HFFc6 (cell line): ENCODE data around the gene CD40LG. TPM values are rescaled to one million over a fixed set of nuclear protein-coding genes. Genes with fewer than 3 reads are reported as not detected.

Experiments
- DNase-seq: peaks from one replicate; pipeline ENCODE4 v3.0.0-alpha.2; 2018
- H3K27ac Mint-ChIP-seq: 2 replicates; pipeline ENCODE4 v1.8.0; 2020; ENCODE audit warnings: mild to moderate bottlenecking, mixed read lengths
- H3K27me3 Mint-ChIP-seq: 2 replicates; pipeline ENCODE4 v1.8.0; 2021; ENCODE audit warnings: mild to moderate bottlenecking, moderate library complexity, mixed read lengths; ENCODE audit not compliant: insufficient read depth
- H3K36me3 Mint-ChIP-seq: 2 replicates; pipeline ENCODE4 v1.8.0; 2021; ENCODE audit warnings: low read depth, mixed read lengths
- H3K4me1 Mint-ChIP-seq: 2 replicates; pipeline ENCODE4 v1.8.0; 2020; ENCODE audit warnings: low read depth, mixed read lengths
- H3K4me3 Mint-ChIP-seq: 2 replicates; pipeline ENCODE4 v1.8.0; 2020; ENCODE audit warnings: mild to moderate bottlenecking, moderate library complexity, mixed read lengths
- H3K9me3 Mint-ChIP-seq: 2 replicates; pipeline ENCODE4 v1.8.0; 2020; ENCODE audit warnings: mild to moderate bottlenecking, mixed read lengths
- total RNA-seq, 6 experiments: library from RNA; stranded (reverse); fragmentation: NEBNext Ultra II Directional; extraction: Animal tissue kit (Norgen Biotek cat#: 25700); gene quantifications; 2 replicates in 1 of 6; 3 replicates in 5 of 6; pipeline ENCODE4 v1.2.3, GENCODE V29; 2021
- TF ChIP-seq, protein P1 (sequence below): fragments of 200-600 bp; sonication (generic); IDR thresholded peaks from 2 replicates; pipeline ENCODE4 v1.5.0; 2021; ENCODE audit warnings: antibody characterized with exemption, mild to moderate bottlenecking

The CD40LG gene
- total RNA-seq, 6 experiments from 2014 or later, result not detected

- no peaks in the 10 kb centered on the region for H3K4me1 Mint-ChIP-seq
Observed at GRCh38 chrX:136646602-136647239, 1.2 kb upstream of the CD40LG start.

DNA sequence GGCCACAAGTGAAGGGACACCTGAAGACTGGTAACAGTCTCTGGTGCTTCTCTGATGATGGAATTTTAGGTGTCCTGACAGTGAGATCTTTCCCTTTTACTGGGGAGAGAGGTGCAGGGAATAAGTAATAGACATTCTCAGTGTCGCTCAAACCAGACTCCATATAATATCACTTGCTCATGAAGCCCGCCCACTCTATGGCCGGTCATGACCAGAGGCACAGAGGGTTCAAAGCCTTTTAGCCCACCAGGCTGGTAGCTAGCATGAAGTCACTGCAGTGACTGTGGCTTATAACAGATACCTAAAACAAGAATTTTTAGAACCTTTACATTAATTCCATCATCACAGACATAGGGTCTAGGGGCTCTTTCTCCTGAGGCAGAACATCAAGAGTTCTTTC is 2.9 kb downstream of the CD40LG start:
- H3K36me3 Mint-ChIP-seq, result no peaks in the 10 kb centered on the region
- H3K27me3 Mint-ChIP-seq, result peaks cover 2% of the 10 kb centered on the region
- TF ChIP-seq, protein P1, sequence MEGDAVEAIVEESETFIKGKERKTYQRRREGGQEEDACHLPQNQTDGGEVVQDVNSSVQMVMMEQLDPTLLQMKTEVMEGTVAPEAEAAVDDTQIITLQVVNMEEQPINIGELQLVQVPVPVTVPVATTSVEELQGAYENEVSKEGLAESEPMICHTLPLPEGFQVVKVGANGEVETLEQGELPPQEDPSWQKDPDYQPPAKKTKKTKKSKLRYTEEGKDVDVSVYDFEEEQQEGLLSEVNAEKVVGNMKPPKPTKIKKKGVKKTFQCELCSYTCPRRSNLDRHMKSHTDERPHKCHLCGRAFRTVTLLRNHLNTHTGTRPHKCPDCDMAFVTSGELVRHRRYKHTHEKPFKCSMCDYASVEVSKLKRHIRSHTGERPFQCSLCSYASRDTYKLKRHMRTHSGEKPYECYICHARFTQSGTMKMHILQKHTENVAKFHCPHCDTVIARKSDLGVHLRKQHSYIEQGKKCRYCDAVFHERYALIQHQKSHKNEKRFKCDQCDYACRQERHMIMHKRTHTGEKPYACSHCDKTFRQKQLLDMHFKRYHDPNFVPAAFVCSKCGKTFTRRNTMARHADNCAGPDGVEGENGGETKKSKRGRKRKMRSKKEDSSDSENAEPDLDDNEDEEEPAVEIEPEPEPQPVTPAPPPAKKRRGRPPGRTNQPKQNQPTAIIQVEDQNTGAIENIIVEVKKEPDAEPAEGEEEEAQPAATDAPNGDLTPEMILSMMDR, result no peak
- H3K9me3 Mint-ChIP-seq, result no peaks in the 10 kb centered on the region
- no peak overlapping the region for H3K27ac Mint-ChIP-seq
- H3K4me1 Mint-ChIP-seq, result no peaks in the 10 kb centered on the region
- no peak for DNase-seq
- no peak overlapping the region for H3K4me3 Mint-ChIP-seq

More at GRCh38 chrX:136646602-136647239, 1.2 kb upstream of the CD40LG start:
- TF ChIP-seq, protein P1, result no peak
- Mint-ChIP-seq H3K27ac (no peak overlapping the region), H3K4me3 (no peak overlapping the region), H3K36me3 (no peaks in the 10 kb centered on the region), H3K27me3 (peaks cover 10% of the 10 kb centered on the region), H3K9me3 (no peaks in the 10 kb centered on the region)
- DNase-seq, result no peak

DNA sequence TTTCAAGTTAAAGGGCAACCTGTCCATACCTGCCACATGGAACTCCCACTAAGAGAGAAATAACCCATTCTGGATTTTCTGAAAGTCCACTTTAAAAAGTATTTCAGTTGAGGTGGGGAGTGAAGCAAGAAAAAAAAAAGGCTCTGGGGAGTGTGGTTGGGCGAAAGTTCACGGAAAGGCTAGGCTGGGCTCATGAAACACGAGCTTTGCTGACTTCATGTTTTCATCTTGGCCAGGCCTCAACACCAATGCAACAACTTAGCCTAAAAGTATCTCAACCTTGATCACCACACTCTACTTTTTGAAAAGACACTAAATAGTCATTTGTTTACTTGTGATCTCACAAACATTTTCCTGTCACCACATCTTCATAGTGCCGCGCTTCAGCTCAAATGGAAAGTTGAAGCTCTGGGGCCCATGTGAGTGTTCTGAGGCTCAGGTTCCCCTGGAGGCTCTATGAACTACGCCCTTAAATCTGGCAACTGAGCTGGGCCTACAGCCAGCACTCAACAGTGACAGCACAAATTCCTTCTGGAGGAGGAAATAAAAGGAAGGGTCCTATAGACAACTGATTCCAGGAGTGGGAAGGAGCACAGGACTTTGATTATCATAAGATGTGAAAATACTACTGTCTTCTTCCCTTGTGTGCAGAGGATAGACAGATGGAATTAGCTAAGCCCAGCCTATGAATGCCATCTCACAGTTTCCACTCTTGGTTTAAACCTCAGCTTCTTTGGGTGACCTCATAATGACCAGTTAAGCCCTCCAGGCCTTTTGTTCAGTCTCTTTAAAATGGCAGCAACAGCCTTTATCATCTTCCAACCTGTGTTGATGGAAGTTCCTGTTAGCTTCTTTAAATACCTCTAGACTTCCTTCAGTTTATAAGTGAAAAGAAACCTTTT is 5.1 kb downstream of the CD40LG start:
- no peaks in the 10 kb centered on the region for H3K4me1 Mint-ChIP-seq
- H3K27ac Mint-ChIP-seq, result no peak overlapping the region
- TF ChIP-seq, protein P1, result no peak
- no peaks in the 10 kb centered on the region for H3K36me3 Mint-ChIP-seq
- no peak overlapping the region for H3K4me3 Mint-ChIP-seq
- H3K27me3 Mint-ChIP-seq, result peaks cover 2% of the 10 kb centered on the region
- DNase-seq, result no peak
- no peaks in the 10 kb centered on the region for H3K9me3 Mint-ChIP-seq

DNA sequence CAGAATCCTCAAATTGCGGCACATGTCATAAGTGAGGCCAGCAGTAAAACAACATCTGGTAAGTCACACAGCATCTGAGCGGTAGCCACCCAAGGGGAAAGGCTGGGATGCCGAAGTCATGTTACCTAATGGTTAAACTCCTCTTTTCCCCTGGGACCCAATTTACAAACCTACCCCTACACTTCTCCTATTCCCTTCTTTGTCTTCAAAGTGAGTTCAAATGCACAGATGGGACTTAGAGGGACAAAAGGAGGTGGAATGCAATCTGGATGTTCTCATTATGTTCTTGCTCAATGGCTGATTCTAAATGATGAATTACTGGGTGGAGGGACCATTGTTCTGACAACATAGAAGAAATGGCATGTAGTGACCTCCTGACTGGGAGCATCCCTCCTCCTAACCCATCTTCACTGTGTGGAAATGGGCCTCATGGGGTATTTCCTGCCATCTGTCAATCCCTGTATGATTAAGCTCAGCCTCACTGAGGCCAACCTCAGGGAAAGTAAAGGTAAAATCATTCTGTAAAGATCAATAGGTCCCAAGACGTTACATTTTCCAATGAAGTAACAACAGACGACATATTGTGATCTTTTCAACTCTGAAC is 8.5 kb downstream of the CD40LG start:
- Mint-ChIP-seq H3K36me3 (no peaks in the 10 kb centered on the region), H3K4me3 (no peak overlapping the region), H3K4me1 (no peaks in the 10 kb centered on the region), H3K9me3 (no peaks in the 10 kb centered on the region), H3K27ac (no peak overlapping the region), H3K27me3 (peaks cover 3% of the 10 kb centered on the region)
- DNase-seq, result no peak
- TF ChIP-seq, protein P1, result no peak

GRCh38 chrX:136658151-136658550 is 10.2 kb downstream of the CD40LG start:
- no peak for DNase-seq
- Mint-ChIP-seq H3K4me1 (no peaks in the 10 kb centered on the region), H3K27me3 (peaks cover 3% of the 10 kb centered on the region), H3K4me3 (no peak overlapping the region), H3K27ac (no peak overlapping the region), H3K36me3 (no peaks in the 10 kb centered on the region), H3K9me3 (no peaks in the 10 kb centered on the region)
- TF ChIP-seq, protein P1, result no peak
